SK-N-SH (cell line): ENCODE measurements around the gene USP15. TPM values are rescaled to one million over a fixed set of nuclear protein-coding genes. Genes with fewer than 3 reads are reported as not detected.

Experiments
- CTCF ChIA-PET: fragments of 300-600, 350-600 bp; formaldehyde crosslinking; extraction: SDS; loops from one replicate; lab custom pipeline; 2021; lab: Yijun Ruan, JAX
- POLR2A ChIA-PET: fragments of 350-600 bp; sonication (Branson Sonifier 250); formaldehyde crosslinking; extraction: SDS; loops from one replicate; lab custom pipeline; 2020; ENCODE audit warnings: antibody characterized with exemption, inconsistent platforms; lab: Yijun Ruan, JAX
- DNase-seq: peaks from one replicate; pipeline ENCODE4 v3.0.0; 2012
- H2AFZ ChIP-seq: fragments of 200-600 bp; sonication (generic); 2 replicates; pipeline ENCODE4 v1.8.1; 2016; ENCODE audit warnings: antibody characterized with exemption, mild to moderate bottlenecking, low read depth
- H3F3A ChIP-seq: fragments of 200-600 bp; sonication (generic); replicated peaks from 2 replicates; pipeline ENCODE3; 2016; ENCODE audit warnings: antibody characterized with exemption, mild to moderate bottlenecking; ENCODE audit not compliant: insufficient read depth
- H3K27ac ChIP-seq, 2 experiments: fragments of 200-500 bp in 1 of 2; fragments of 200-600 bp in 1 of 2; sonication (Bioruptor generic) in 1 of 2; sonication (generic), shearing (Covaris generic) in 1 of 2; 2 replicates each; pipeline versions ENCODE4 v1.5.1 to v1.6.1; 2014 to 2016; ENCODE audit warnings: low read depth in 2 of 2, inconsistent platforms in 1 of 2, low read length in 1 of 2, mild to moderate bottlenecking in 1 of 2, mixed read lengths in 1 of 2
- H3K27me3 ChIP-seq: fragments of 200-600 bp; sonication (generic), shearing (Covaris generic); 2 replicates; pipeline ENCODE4 v1.6.1; 2016; ENCODE audit warnings: mixed run types; ENCODE audit not compliant: insufficient read depth
- H3K36me3 ChIP-seq, 2 experiments: fragments of 200-500 bp in 1 of 2; fragments of 200-600 bp in 1 of 2; sonication (Bioruptor generic) in 1 of 2; sonication (generic) in 1 of 2; replicated peaks in 1 of 2; 2 replicates each; pipeline versions ENCODE3 to v1.5.1; 2014 to 2016; ENCODE audit warnings: low read length in 1 of 2, mild to moderate bottlenecking in 1 of 2; ENCODE audit not compliant: insufficient read depth in 2 of 2, control insufficient read depth in 1 of 2
- H3K4me1 ChIP-seq, 2 experiments: fragments of 200-500 bp in 1 of 2; fragments of 200-600 bp in 1 of 2; sonication (Bioruptor generic) in 1 of 2; sonication (generic), shearing (Covaris generic) in 1 of 2; 2 replicates each; pipeline versions ENCODE4 v1.5.1 to v1.6.1; 2014 to 2016; ENCODE audit warnings: low read depth in 1 of 2, low read length in 1 of 2, mixed run types in 1 of 2; ENCODE audit not compliant: insufficient read depth in 2 of 2, control insufficient read depth in 1 of 2
- H3K4me2 ChIP-seq: fragments of 200-600 bp; sonication (generic), shearing (Covaris generic); 2 replicates; pipeline ENCODE4 v1.6.1; 2017; ENCODE audit warnings: mixed run types
- H3K4me3 ChIP-seq, 2 experiments: fragments of 200-500 bp in 1 of 2; fragments of 200-600 bp in 1 of 2; sonication (Bioruptor generic) in 1 of 2; sonication (generic), shearing (Covaris generic) in 1 of 2; 2 replicates each; pipeline versions ENCODE4 v1.5.1 to v1.8.1; 2014 to 2016; ENCODE audit warnings: low read depth in 2 of 2, inconsistent platforms in 1 of 2, low read length in 1 of 2, mild to moderate bottlenecking in 1 of 2, mixed read lengths in 1 of 2, moderate library complexity in 1 of 2
- H3K79me2 ChIP-seq: fragments of 200-600 bp; sonication (generic); 2 replicates; pipeline ENCODE4 v1.8.1; 2017; ENCODE audit warnings: mild to moderate bottlenecking; ENCODE audit not compliant: insufficient read depth
- H3K9ac ChIP-seq: fragments of 200-600 bp; sonication (generic); 2 replicates; pipeline ENCODE4 v1.6.1; 2017; ENCODE audit warnings: mixed run types
- H3K9me2 ChIP-seq: fragments of 200-600 bp; sonication (generic); 2 replicates; pipeline ENCODE4 v1.6.1; 2017; ENCODE audit warnings: mixed run types
- H3K9me3 ChIP-seq: fragments of 200-600 bp; sonication (generic); 2 replicates; pipeline ENCODE4 v1.6.1; 2017; ENCODE audit warnings: mixed run types, mild to moderate bottlenecking, moderate library complexity
- H4K20me1 ChIP-seq: fragments of 200-600 bp; sonication (generic); 2 replicates; pipeline ENCODE4 v1.6.1; 2017; ENCODE audit warnings: mild to moderate bottlenecking, mixed run types; ENCODE audit not compliant: insufficient read depth
- ELF1 ChIP-seq: IDR thresholded peaks from 2 replicates; pipeline ENCODE4 v1.4.0; 2012
- EP300 ChIP-seq, 2 experiments: IDR thresholded peaks; 2 replicates each; pipeline versions ENCODE4 v1.4.0 to v1.6.1; 2012; ENCODE audit warnings: borderline replicate concordance in 1 of 2, low read depth in 1 of 2, low read length in 1 of 2
- FOSL2 ChIP-seq: IDR thresholded peaks from 2 replicates; pipeline ENCODE4 v1.4.0; 2012; ENCODE audit warnings: low read depth, mild to moderate bottlenecking, moderate library complexity, borderline replicate concordance
- FOXJ3 ChIP-seq: sonication (generic); formaldehyde crosslinking; IDR thresholded peaks from 2 replicates; pipeline ENCODE4 v1.5.1; 2020; ENCODE audit warnings: mild to moderate bottlenecking, missing genetic modification reagents
- JUND ChIP-seq: IDR thresholded peaks from 2 replicates; pipeline ENCODE4 v1.4.0; 2012
- NFIC ChIP-seq: IDR thresholded peaks from 2 replicates; pipeline ENCODE4 v1.4.0; 2012; ENCODE audit warnings: borderline replicate concordance
- POLR2AphosphoS5 ChIP-seq: IDR thresholded peaks from 2 replicates; pipeline ENCODE4 v1.6.1; 2012; ENCODE audit warnings: low read depth, low read length
- SIN3A ChIP-seq: IDR thresholded peaks from 2 replicates; pipeline ENCODE4 v1.6.1; 2012; ENCODE audit warnings: low read depth, mild to moderate bottlenecking, low read length, moderate library complexity, borderline replicate concordance
- WGBS: methylation state at CpG from one replicate; pipeline ENCODE4 v1.1.6; 2017; ENCODE audit warnings: low lambda C conversion rate; 5-methylcytosine and 5-hydroxymethylcytosine counted together
- polyA plus RNA-seq, 3 experiments: library from polyadenylated mRNA; depleted of rRNA; stranded (reverse); fragments of >200 nt; gene quantifications; 2 replicates each; pipeline ENCODE4 v1.2.3, GENCODE V29; 2012
- TF ChIP-seq, protein P1 (sequence below): IDR thresholded peaks from 2 replicates; pipeline ENCODE4 v1.4.0; 2012; ENCODE audit warnings: low read depth, borderline replicate concordance
- TF ChIP-seq, protein P2 (sequence below): IDR thresholded peaks from 2 replicates; pipeline ENCODE4 v1.6.1; 2012; ENCODE audit warnings: mild to moderate bottlenecking, low read depth, low read length, moderate library complexity

USP15 gene
- polyA plus RNA-seq, 1 of the 3 experiments (the other 2 are of a cell fraction) = 13.2 TPM

DNA sequence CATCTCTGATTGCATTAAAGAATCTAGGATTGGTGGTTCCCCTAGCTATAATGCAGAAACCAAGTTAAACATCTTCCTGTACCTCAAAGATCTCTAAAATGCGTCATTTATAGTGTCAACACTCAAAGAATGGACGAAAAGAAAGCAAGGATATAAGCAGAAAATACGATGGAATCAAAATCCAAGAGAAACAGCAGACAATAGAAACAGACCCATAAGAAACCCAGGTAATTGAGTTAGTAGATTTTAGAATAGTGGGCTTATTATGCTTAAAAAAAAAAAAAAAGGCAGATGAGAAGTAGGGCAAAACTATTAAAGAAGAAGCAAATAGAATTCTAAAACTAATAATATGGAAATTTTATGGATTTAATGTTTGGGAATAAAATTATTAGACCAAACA is 44.4 kb downstream of the USP15 start (continued):
- TF ChIP-seq, protein P1, sequence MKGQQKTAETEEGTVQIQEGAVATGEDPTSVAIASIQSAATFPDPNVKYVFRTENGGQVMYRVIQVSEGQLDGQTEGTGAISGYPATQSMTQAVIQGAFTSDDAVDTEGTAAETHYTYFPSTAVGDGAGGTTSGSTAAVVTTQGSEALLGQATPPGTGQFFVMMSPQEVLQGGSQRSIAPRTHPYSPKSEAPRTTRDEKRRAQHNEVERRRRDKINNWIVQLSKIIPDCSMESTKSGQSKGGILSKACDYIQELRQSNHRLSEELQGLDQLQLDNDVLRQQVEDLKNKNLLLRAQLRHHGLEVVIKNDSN = no peak
- no peak for TF ChIP-seq SIN3A
- no peak for TF ChIP-seq POLR2AphosphoS5
- TF ChIP-seq ELF1 = no peak

DNA sequence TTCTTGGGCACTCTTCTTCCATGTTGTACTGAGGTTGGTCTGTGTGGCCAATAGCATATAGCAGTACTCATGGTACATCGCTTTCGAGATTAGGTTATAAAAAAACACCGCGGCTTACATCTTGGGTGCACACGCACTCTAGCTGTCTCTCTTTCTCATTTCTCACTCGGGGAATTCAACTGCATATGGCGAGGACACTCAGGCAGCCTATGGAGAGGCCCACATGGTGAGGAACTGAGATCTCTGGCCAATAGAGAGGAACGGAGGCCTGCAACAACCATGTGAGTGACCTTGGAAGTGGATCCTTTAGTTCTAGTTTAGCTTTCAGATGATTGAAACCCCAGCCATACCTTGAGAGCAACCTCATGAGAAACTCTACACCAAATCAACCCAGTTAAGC is 45.6 kb downstream of the USP15 start:
- Histone ChIP-seq H3K9ac (no peak overlapping the region), H3K9me2 (no peaks in the 10 kb centered on the region), H3K4me1 (no peaks in the 10 kb centered on the region), H3F3A (no peaks in the 10 kb centered on the region), H4K20me1 (no peaks in the 10 kb centered on the region), H3K36me3 (peaks cover 42 to 77% of the 10 kb centered on the region in 2 experiments), H3K27me3 (no peaks in the 10 kb centered on the region), H3K9me3 (peaks cover 14% of the 10 kb centered on the region; the same call in 1 of the 2 replicates), H3K27ac (no peak overlapping the region), H3K4me3 (no peak overlapping the region), H2AFZ (no peak overlapping the region), H3K4me2 (no peak overlapping the region), H3K79me2 (peaks cover 17% of the 10 kb centered on the region; the same call in 1 of the 2 replicates)
- DNase-seq = no peak
- CTCF ChIA-PET = no interaction called here
- TF ChIP-seq EP300 (IDR thresholded peaks at IDR 0.05; ENCODE audit: borderline replicate concordance in 1 of 2, low read depth in 1 of 2, low read length in 1 of 2) = no peak
- no peak for TF ChIP-seq JUND
- no peak for TF ChIP-seq NFIC
- TF ChIP-seq, protein P2, sequence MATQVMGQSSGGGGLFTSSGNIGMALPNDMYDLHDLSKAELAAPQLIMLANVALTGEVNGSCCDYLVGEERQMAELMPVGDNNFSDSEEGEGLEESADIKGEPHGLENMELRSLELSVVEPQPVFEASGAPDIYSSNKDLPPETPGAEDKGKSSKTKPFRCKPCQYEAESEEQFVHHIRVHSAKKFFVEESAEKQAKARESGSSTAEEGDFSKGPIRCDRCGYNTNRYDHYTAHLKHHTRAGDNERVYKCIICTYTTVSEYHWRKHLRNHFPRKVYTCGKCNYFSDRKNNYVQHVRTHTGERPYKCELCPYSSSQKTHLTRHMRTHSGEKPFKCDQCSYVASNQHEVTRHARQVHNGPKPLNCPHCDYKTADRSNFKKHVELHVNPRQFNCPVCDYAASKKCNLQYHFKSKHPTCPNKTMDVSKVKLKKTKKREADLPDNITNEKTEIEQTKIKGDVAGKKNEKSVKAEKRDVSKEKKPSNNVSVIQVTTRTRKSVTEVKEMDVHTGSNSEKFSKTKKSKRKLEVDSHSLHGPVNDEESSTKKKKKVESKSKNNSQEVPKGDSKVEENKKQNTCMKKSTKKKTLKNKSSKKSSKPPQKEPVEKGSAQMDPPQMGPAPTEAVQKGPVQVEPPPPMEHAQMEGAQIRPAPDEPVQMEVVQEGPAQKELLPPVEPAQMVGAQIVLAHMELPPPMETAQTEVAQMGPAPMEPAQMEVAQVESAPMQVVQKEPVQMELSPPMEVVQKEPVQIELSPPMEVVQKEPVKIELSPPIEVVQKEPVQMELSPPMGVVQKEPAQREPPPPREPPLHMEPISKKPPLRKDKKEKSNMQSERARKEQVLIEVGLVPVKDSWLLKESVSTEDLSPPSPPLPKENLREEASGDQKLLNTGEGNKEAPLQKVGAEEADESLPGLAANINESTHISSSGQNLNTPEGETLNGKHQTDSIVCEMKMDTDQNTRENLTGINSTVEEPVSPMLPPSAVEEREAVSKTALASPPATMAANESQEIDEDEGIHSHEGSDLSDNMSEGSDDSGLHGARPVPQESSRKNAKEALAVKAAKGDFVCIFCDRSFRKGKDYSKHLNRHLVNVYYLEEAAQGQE = no peak
- no peak for TF ChIP-seq FOSL2
- no peak for TF ChIP-seq FOXJ3 (CRISPR knock-in tag)
- POLR2A ChIA-PET = no interaction called here
- WGBS = over 99% methylated on average over 8 of the region's 8 CpGs
